ENCODE data around the gene DROSHA.
A peak's percentile ranks its signal among the peaks of the same experiment; 100 is the strongest.

DROSHA gene

DNA sequence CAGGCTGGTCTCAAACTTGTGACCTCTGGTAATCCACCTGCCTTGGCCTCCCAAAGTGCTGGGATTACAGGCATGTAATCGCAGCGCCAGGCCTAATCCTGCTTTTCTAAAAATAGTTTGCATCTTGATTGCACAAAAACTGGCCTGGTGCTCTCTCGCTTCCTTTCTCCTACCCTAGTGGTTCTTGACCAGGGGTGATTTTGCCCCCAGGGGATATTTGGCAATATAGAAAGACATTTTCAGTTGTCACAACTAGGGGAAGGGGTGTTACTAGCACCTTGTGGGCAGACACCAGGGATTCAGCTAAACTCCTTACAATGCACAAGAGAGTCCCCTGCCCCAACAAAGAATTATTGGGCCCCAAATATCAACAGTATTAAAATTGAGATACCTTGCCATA, 139.8 kb downstream of the DROSHA start:
- H3K27ac ChIP-seq (ENCODE audit: low read depth in 2 of 2, low read length in 2 of 2) = no peak overlapping the region
- H3K4me3 ChIP-seq (ENCODE audit: low read length in 2 of 2) = no peak overlapping the region
- H3K9me3 ChIP-seq (ENCODE audit: control insufficient read depth in 2 of 2, low read length in 2 of 2) = no peaks in the 10 kb centered on the region

DNA sequence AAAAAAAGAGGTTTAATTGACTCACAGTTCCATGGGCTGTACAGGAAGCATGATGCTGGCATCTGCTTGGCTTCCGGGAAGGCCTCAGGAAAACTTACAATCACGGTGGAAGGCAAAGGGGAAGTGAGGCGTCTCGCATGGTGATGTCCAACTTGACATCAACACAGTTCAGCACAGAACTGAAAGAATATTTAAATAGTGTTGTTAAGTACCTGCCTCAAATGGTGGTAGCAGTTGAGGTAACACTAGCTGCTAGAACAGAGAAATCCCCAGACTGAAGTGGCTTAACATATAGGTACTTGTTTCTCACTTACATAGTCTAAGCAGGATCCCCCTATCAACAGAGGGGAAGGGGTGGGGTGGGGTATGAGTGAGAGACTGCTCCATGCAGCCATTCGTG, 141.6 kb downstream of the DROSHA start:
- Histone ChIP-seq H3K27ac (ENCODE audit: low read depth in 2 of 2, low read length in 2 of 2) (no peak overlapping the region), H3K4me1 (ENCODE audit: control insufficient read depth in 2 of 2, insufficient read depth in 2 of 2, low read length in 2 of 2) (no peaks in the 10 kb centered on the region), H3K9me3 (ENCODE audit: control insufficient read depth in 2 of 2, low read length in 2 of 2) (no peaks in the 10 kb centered on the region), H3K4me3 (ENCODE audit: low read length in 2 of 2) (no peak overlapping the region), H3K27me3 (ENCODE audit: control insufficient read depth in 2 of 2, insufficient read depth in 2 of 2, low read length in 2 of 2) (no peaks in the 10 kb centered on the region), H3K9ac (ENCODE audit: low read depth in 1 of 2, low read length in 2 of 2) (no peak overlapping the region), H3K36me3 (ENCODE audit: control insufficient read depth in 2 of 2, insufficient read depth in 2 of 2, low read length in 2 of 2) (no peaks in the 10 kb centered on the region)

More for the DNA sequence above, 139.8 kb downstream of the DROSHA start:
- Histone ChIP-seq H3K4me1 (ENCODE audit: control insufficient read depth in 2 of 2, insufficient read depth in 2 of 2, low read length in 2 of 2) (no peaks in the 10 kb centered on the region), H3K9ac (ENCODE audit: low read depth in 1 of 2, low read length in 2 of 2) (no peak overlapping the region), H3K27me3 (ENCODE audit: control insufficient read depth in 2 of 2, insufficient read depth in 2 of 2, low read length in 2 of 2) (no peaks in the 10 kb centered on the region), H3K36me3 (ENCODE audit: control insufficient read depth in 2 of 2, insufficient read depth in 2 of 2, low read length in 2 of 2) (no peaks in the 10 kb centered on the region)

DNA sequence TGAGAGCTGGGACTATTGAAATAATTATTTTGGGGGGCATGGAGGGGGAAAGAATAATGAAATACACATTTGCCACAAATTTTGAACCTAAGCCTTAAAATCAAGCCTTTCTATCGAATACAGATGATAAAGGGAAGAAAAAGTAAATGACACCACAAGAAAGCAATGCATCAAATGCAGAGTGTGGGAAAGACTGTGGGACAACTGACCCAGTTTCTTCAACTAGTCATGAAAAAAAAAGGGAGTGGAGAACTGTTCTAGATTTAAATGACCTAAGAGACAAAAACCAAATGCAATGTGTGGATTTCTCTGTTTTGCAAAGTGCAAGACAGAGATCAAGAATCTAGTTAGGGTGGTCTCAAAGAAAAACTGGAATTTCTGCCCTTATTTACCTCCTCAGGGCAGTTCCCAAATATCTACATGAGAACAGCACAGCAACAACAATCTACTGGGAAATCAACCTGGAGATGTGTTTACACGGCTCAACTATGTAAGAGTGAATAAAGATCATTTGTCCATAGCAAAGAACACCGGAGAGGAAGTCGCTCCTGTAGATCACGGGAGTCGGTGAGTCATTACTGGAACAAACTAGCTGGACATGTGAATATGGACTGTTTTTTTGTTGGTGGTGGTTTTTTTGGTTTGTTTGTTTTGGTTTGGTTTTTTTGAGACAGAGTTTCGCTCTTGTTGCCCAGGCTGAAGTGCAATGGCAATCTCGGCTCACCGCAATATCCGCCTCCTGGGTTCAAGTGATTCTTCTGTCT, 145.9 kb downstream of the DROSHA start:
- H3K27ac ChIP-seq (ENCODE audit: low read depth in 2 of 2, low read length in 2 of 2) = no peak overlapping the region

DNA sequence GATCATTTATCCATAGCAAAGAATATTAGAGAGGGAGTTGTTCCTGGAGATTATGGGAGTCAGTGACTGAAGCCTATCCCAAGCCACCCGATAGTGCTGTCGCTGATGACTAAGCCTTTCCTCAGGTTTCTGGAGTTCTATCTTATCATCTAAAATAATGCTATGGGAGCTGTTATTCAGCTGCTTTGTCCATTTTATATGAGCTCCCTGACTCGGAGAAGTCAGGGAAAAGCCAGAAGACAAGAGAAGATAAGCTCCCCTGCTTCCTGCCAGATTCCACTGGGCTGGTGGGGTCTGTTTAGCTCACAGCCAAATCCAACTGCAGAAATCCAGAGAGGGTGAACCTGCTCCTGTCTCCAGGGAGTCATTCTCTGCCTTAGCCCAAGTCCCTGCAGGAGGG, 148.2 kb downstream of the DROSHA start:
- no peaks in the 10 kb centered on the region for H3K27me3 ChIP-seq (ENCODE audit: control insufficient read depth in 2 of 2, insufficient read depth in 2 of 2, low read length in 2 of 2)
- H3K36me3 ChIP-seq (ENCODE audit: control insufficient read depth in 2 of 2, insufficient read depth in 2 of 2, low read length in 2 of 2) = no peaks in the 10 kb centered on the region
- no peak overlapping the region for H3K9ac ChIP-seq (ENCODE audit: low read depth in 1 of 2, low read length in 2 of 2)

More for the DNA sequence above, 145.9 kb downstream of the DROSHA start:
- H3K9ac ChIP-seq (ENCODE audit: low read depth in 1 of 2, low read length in 2 of 2) = no peak overlapping the region
- no peaks in the 10 kb centered on the region for H3K27me3 ChIP-seq (ENCODE audit: control insufficient read depth in 2 of 2, insufficient read depth in 2 of 2, low read length in 2 of 2)
- H3K9me3 ChIP-seq (ENCODE audit: control insufficient read depth in 2 of 2, low read length in 2 of 2) = no peaks in the 10 kb centered on the region
- no peaks in the 10 kb centered on the region for H3K4me1 ChIP-seq (ENCODE audit: control insufficient read depth in 2 of 2, insufficient read depth in 2 of 2, low read length in 2 of 2)
- H3K4me3 ChIP-seq (ENCODE audit: low read length in 2 of 2) = no peak overlapping the region
- H3K36me3 ChIP-seq (ENCODE audit: control insufficient read depth in 2 of 2, insufficient read depth in 2 of 2, low read length in 2 of 2) = no peaks in the 10 kb centered on the region

GRCh38 chr5:31382051-31382878, 149.6 kb downstream of the DROSHA start:
- peaks cover 5 to 6% of the 10 kb centered on the region in 2 donors for H3K4me1 ChIP-seq (ENCODE audit: control insufficient read depth in 2 of 2, insufficient read depth in 2 of 2, low read length in 2 of 2)
- no peak overlapping the region for H3K27ac ChIP-seq (ENCODE audit: low read depth in 2 of 2, low read length in 2 of 2)
- H3K4me3 ChIP-seq (ENCODE audit: low read length in 2 of 2) = no peak overlapping the region
- no peaks in the 10 kb centered on the region for H3K27me3 ChIP-seq (ENCODE audit: control insufficient read depth in 2 of 2, insufficient read depth in 2 of 2, low read length in 2 of 2)
- H3K36me3 ChIP-seq (ENCODE audit: control insufficient read depth in 2 of 2, insufficient read depth in 2 of 2, low read length in 2 of 2) = no peaks in the 10 kb centered on the region
- no peaks in the 10 kb centered on the region for H3K9me3 ChIP-seq (ENCODE audit: control insufficient read depth in 2 of 2, low read length in 2 of 2)
- no peak overlapping the region for H3K9ac ChIP-seq (ENCODE audit: low read depth in 1 of 2, low read length in 2 of 2)

More for the DNA sequence above, 148.2 kb downstream of the DROSHA start:
- H3K4me1 ChIP-seq (ENCODE audit: control insufficient read depth in 2 of 2, insufficient read depth in 2 of 2, low read length in 2 of 2) = no peaks in the 10 kb centered on the region
- H3K27ac ChIP-seq (ENCODE audit: low read depth in 2 of 2, low read length in 2 of 2) = no peak overlapping the region
- H3K9me3 ChIP-seq (ENCODE audit: control insufficient read depth in 2 of 2, low read length in 2 of 2) = no peaks in the 10 kb centered on the region
- no peak overlapping the region for H3K4me3 ChIP-seq (ENCODE audit: low read length in 2 of 2)

DNA sequence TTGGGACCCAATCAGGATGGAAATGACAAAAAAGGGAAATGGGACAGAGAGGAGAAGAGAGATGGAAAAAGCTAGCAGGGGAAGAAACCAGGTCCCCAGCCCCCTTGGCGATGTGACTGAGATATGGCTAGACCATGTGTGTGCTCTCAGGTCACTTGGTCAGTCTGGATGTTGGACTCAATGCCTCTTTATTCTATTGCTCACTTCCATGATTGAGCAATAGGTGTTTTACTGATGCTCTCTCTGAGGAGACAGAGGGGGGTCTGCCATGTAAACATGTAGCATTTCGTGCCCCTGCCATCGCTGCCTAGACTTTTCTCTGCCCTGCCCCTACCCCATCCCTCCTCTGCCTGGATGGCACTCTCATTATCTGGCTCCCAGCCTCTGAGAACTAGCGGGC, 150.6 kb downstream of the DROSHA start:
- no peak overlapping the region for H3K4me3 ChIP-seq (ENCODE audit: low read length in 2 of 2)
- no peaks in the 10 kb centered on the region for H3K36me3 ChIP-seq (ENCODE audit: control insufficient read depth in 2 of 2, insufficient read depth in 2 of 2, low read length in 2 of 2)
- no peak overlapping the region for H3K9ac ChIP-seq (ENCODE audit: low read depth in 1 of 2, low read length in 2 of 2)

DNA sequence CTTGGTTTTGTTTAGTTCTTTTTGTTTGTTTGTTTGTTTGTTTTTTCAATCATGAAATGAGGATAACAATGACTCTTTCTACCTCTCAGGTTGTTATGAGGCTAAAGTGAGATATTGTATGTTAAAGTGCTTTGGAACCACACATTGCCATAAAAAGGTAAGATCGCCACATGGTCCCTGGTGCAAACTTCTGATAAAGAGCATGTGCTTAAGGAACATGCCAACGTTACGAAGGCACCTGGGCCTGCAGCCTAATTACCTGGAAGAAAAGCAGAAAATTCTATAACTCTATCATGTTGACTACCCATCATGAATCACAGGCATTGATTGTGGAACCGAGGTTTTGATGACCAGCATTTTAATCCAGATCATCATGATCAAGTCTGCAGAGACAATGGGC, 151.8 kb downstream of the DROSHA start:
- Histone ChIP-seq H3K27me3 (ENCODE audit: control insufficient read depth in 2 of 2, insufficient read depth in 2 of 2, low read length in 2 of 2) (no peaks in the 10 kb centered on the region), H3K9me3 (ENCODE audit: control insufficient read depth in 2 of 2, low read length in 2 of 2) (no peaks in the 10 kb centered on the region), H3K4me3 (ENCODE audit: low read length in 2 of 2) (no peak overlapping the region), H3K4me1 (ENCODE audit: control insufficient read depth in 2 of 2, insufficient read depth in 2 of 2, low read length in 2 of 2) (peaks cover 5 to 9% of the 10 kb centered on the region in 2 donors), H3K27ac (ENCODE audit: low read depth in 2 of 2, low read length in 2 of 2) (no peak overlapping the region), H3K36me3 (ENCODE audit: control insufficient read depth in 2 of 2, insufficient read depth in 2 of 2, low read length in 2 of 2) (no peaks in the 10 kb centered on the region), H3K9ac (ENCODE audit: low read depth in 1 of 2, low read length in 2 of 2) (no peak overlapping the region)

More for the DNA sequence above, 150.6 kb downstream of the DROSHA start:
- Histone ChIP-seq H3K27ac (ENCODE audit: low read depth in 2 of 2, low read length in 2 of 2) (no peak overlapping the region), H3K9me3 (ENCODE audit: control insufficient read depth in 2 of 2, low read length in 2 of 2) (no peaks in the 10 kb centered on the region), H3K27me3 (ENCODE audit: control insufficient read depth in 2 of 2, insufficient read depth in 2 of 2, low read length in 2 of 2) (no peaks in the 10 kb centered on the region), H3K4me1 (ENCODE audit: control insufficient read depth in 2 of 2, insufficient read depth in 2 of 2, low read length in 2 of 2) (peaks cover 5 to 9% of the 10 kb centered on the region in 2 donors)

DNA sequence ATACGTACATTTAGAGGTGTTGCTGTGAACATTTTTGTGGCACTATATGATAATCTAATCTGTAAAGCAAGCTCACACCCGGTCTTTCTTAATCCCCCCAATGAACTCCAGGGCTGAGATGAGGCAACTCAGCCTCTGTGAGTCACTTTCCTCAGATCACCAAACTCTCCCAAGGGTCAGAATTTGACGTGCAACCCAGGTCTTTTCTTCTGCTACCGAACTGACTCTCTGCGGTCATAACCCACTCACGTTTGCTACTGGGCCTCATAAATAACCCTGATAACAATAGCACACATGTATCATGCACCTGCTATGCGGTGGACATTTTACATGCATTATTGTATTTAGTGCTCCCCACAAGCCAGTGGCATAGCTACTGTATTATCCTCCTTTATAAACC, 153.1 kb downstream of the DROSHA start:
- no peak overlapping the region for H3K4me3 ChIP-seq (ENCODE audit: low read length in 2 of 2)
- no peaks in the 10 kb centered on the region for H3K27me3 ChIP-seq (ENCODE audit: control insufficient read depth in 2 of 2, insufficient read depth in 2 of 2, low read length in 2 of 2)
- H3K27ac ChIP-seq (ENCODE audit: low read depth in 2 of 2, low read length in 2 of 2) = no peak overlapping the region

GRCh38 chr5:31378136-31378535, 153.8 kb downstream of the DROSHA start:
- Histone ChIP-seq H3K36me3 (ENCODE audit: control insufficient read depth in 2 of 2, insufficient read depth in 2 of 2, low read length in 2 of 2) (no peaks in the 10 kb centered on the region), H3K4me3 (ENCODE audit: low read length in 2 of 2) (peak overlapping the region; percentile 15 to 59), H3K27ac (ENCODE audit: low read depth in 2 of 2, low read length in 2 of 2) (peak overlapping the region; percentile 38 to 40), H3K9ac (ENCODE audit: low read depth in 1 of 2, low read length in 2 of 2) (no peak overlapping the region), H3K9me3 (ENCODE audit: control insufficient read depth in 2 of 2, low read length in 2 of 2) (no peaks in the 10 kb centered on the region), H3K27me3 (ENCODE audit: control insufficient read depth in 2 of 2, insufficient read depth in 2 of 2, low read length in 2 of 2) (no peaks in the 10 kb centered on the region), H3K4me1 (ENCODE audit: control insufficient read depth in 2 of 2, insufficient read depth in 2 of 2, low read length in 2 of 2) (peaks cover 5 to 9% of the 10 kb centered on the region in 2 donors)

More for the DNA sequence above, 153.1 kb downstream of the DROSHA start:
- Histone ChIP-seq H3K36me3 (ENCODE audit: control insufficient read depth in 2 of 2, insufficient read depth in 2 of 2, low read length in 2 of 2) (no peaks in the 10 kb centered on the region), H3K4me1 (ENCODE audit: control insufficient read depth in 2 of 2, insufficient read depth in 2 of 2, low read length in 2 of 2) (peaks cover 5 to 9% of the 10 kb centered on the region in 2 donors), H3K9ac (ENCODE audit: low read depth in 1 of 2, low read length in 2 of 2) (no peak overlapping the region), H3K9me3 (ENCODE audit: control insufficient read depth in 2 of 2, low read length in 2 of 2) (no peaks in the 10 kb centered on the region)

- Histone ChIP-seq H3K9me3 (ENCODE audit: control insufficient read depth in 2 of 2, low read length in 2 of 2) (no peaks in the 10 kb centered on the region), H3K4me3 (ENCODE audit: low read length in 2 of 2) (peak overlapping the region; percentile 17 to 59), H3K27ac (ENCODE audit: low read depth in 2 of 2, low read length in 2 of 2) (peak overlapping the region; percentile 38 to 40), H3K4me1 (ENCODE audit: control insufficient read depth in 2 of 2, insufficient read depth in 2 of 2, low read length in 2 of 2) (peaks cover 5 to 9% of the 10 kb centered on the region in 2 donors), H3K9ac (ENCODE audit: low read depth in 1 of 2, low read length in 2 of 2) (no peak overlapping the region), H3K36me3 (ENCODE audit: control insufficient read depth in 2 of 2, insufficient read depth in 2 of 2, low read length in 2 of 2) (no peaks in the 10 kb centered on the region), H3K27me3 (ENCODE audit: control insufficient read depth in 2 of 2, insufficient read depth in 2 of 2, low read length in 2 of 2) (no peaks in the 10 kb centered on the region)
Measured at GRCh38 chr5:31377274-31377946, 154.5 kb downstream of the DROSHA start.
